Putamen (tissue), 1 donor: Measurements from ENCODE around the gene HJV.

Source experiments
- DNase-seq: peaks from one replicate; pipeline ENCODE4 v3.0.0-alpha.2; 2016; ENCODE audit warnings: low spot score

Gene HJV

DNA sequence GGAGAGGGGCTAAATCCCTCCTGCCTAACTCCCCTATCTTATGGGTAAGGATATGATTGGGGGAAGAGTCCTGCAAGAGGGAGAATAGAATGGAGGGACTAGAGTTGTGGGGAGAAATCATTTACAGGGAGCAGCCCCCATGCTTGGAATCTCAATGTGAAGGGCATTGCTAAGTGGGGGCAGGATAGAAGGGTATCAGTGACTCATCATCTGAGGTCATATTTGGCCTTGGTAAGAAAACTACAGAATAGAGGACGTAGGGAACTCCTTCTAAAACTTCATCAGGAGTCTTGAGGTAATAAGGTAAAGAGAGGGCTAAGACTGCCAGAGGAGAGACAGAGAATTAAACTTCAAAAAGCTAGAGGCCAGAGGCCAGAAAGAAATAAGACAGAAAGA is 487 bp downstream of the HJV start:
- DNase-seq: no peak

DNA sequence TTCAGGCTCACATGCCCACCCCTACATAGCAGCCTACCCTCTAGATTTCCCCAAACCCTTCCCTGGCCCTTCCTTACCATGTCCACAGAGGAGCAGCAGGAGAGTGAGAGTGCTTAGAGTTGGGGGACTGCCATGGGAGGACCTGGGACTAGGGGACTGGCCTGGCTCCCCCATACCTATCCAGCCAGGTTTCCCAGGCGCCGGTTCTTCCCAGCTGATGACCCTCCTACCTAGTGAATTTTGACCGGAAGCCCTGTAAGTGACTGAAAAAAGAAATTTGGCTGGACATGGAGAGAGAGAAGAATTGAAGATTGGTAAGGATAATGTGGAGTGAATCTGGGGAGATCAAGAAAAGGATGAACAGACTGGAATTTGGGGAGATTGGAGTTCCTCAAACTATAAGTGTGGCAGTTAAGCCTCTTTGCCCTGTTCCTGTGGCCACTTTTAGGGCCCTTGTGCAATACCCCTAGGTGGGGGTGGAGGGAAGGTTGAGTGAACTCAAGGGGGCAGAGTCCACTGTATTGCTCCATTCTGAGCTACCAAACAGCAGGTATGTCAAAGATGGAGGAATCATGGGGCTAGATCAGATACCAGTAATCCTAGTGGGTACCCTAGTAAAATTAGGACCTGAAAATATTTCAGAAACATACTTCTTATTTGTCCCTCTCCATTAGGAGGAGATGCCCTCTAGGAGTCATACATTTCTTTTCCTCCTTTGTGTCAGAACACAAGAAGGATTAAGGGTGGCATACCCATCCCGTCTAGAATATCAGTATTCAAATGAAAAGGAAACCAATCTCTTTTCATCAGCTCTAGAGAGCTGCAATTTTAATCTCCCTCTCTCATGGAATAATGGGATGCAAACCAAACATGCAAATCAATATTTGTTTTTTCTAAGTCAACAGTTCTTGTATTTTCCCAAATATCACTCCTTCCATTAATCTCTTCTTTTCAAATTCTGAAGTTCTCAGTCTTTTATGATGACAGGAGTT is 1.2 kb downstream of the HJV start:
- DNase-seq: no peak

DNA sequence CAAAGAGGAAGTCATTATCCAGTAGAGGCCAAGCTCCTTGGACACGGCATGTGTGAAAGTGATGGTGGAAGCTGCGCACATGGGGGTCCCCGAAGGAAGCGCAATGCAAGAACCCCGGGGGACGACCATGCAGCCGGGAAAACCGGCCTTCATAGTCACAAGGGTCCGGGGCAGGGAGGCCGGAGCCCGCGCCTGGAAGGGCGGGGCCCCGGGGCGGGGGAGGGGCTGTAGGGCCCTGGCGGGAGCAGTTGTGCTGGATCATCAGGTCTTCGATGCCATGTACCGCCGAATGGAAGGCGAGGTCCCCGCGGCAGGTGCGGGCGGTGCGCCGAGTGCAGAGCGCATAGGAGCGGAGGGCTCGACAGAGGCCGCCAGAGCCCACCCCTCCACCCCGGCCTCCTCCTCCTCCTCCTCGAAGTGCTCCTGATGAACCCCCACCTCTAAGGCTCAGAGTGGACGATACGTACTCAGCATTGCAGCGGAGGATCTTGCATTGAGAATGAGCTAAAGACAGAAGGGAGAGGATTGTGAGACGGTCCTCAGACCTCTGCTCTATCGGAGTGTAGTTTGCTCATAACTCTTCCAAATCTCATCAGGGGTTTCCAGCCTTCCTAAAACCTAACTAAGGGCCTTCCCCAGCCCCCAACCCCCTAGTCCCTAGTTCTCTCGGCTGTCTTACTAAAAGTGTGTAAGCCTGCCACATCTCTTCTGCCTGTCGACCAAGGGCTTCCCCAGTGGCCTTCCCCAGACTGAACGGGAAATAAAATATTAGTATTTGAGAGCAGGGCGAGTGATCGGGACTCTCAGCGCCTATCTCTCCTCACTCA is 2.1 kb downstream of the HJV start:
- no peak for DNase-seq

DNA sequence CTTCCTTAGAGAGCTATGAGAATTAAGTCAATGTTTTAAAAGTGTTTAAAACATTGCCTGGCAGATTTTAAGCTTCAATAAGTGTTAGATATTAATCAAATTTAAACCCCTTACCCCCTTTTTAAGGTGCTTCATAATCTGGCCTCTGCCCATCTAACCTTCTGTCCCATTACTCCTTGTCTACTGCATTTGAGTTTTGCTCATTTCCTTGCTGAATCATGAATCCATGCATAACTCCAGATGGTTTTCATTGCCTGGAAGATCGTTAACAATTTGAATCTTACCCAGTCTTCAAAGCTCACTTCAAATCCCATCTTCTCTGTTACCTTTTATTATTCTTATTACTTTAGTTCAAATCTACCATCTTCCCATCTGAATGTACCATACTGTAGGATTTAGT is 4.6 kb downstream of the HJV start:
- no peak for DNase-seq

DNA sequence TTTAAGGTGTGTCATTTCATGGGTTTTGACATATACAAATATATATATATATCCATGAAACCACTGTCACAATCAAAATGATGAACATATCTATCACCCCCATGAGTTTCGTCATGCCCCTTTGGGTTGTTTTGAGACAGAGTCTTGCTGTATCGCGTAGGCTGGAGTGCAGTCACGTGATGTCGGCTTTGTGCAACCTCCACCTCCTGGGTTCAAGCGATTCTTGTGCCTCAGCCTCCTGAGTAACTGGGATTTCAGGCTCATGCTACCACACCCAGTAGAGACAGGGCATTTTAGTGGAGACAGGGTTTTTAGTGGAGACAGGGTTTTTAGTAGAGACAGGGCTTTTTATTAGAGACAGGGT is 8.0 kb downstream of the HJV start:
- DNase-seq: no peak

DNA sequence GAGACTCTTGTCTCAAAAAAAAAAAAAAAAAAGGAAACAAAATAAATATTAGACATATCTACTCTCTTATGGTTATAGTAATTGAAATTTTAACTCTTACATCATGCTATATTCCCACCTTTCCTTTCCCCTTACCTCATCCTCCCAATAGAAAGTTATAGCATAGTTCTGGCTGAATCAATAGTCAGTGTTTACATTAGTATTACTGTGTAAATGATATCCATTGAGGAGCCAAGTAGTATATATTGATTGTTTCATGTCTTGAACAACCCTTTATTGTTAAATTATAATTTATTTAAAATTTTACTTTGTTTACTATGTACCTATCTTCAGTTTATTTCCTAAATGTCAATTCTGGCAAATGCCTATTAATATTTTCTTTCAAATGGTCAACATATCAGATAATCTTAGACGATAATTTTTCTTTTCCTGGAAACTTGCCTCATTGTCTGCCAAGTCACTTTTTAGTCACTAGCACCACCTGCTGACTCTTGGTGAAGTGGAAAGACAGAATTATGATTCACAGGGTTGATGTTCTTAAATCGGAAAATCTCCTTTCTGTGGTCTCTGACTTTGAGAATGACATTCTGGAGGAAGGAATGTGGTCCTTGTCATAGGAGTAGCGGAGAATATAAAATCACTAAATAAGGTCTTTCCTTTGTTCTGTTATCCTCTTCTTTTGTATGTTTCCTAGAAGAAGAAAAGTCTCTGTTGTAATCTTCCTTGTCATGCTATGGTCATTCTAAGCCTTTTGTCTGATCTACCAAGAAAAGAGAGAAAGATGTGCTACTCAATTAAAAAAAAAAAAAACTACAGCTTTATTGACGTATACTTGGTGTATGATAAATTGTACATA is 8.6 kb downstream of the HJV start:
- no peak for DNase-seq

DNA sequence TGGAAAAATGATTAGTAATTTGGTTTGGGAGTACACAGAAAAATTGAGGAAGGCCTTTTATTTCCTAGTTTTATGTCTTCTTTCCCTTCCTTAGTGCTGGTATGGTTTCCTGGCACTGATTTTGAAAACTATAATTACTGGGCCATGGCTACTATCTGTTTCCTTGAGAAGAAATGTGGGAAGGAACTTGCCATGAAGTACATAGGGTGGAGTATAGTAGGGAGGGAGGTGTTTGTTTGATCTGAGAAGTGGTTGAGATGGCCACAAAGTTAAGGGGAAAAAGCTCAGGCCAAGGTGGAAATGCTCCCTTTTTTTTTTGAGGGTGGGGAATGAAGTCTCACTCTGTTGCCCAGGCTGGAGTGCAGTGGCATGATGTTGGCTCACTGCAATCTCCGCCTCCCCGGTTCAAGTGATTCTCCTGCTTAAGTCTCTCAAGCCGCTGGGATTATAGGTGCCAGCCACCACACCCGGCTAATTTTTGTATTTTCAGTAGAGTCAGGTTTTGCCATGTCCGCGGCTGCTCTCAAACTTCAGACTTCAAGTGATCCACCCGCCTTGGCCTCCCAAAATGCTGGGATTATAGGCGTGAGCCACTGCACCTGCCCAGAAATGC is 11.3 kb downstream of the HJV start:
- DNase-seq: no peak

DNA sequence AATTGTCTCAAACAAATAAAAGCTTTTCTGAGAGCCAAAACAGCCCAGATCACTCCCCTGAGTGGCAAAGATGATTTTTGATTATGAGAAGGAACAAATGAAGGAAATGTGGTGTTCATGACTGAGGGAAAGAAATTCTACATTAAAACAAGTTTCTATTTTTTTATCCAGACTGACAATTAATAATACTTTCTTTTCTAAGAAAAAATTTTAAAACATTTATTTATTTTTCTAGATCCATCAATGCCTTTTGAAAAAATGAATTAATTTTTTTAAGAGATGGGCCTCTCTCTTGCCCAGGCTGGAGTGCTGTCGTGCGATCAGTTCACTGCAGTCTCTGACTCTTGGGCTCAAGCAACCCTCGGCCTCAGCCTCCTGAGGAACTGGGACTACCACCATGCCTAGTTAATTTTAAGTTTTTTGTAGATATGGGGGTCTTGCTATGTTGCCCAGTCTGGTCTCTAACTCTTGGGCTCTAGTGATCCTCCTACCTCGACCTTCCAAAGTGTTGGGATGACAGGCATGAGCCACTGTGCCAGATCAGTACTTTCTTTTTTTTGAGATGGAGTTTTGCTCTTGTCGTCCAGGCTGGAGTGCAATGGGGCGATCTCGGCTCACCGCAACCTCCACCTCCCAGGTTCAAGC is 13.9 kb downstream of the HJV start:
- DNase-seq: no peak

DNA sequence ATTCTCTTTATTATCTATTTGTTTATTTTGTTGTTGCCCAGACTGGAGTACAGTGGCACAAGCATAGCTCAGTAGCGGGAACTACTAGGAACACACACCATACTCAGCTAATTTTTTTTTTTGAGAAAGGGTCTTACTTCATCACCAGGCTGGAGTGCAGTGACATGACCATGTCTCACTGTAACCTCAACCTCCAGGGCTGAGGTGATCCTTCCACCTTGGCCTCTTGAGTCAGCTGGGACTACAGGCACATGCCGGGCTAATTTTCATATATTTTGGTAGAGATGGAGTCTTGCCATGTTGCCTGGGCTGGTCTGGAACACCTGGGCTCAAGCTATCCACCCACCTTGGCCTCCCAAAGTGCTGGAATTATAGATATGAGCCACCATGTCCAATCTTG is 19.8 kb downstream of the HJV start:
- no peak for DNase-seq

DNA sequence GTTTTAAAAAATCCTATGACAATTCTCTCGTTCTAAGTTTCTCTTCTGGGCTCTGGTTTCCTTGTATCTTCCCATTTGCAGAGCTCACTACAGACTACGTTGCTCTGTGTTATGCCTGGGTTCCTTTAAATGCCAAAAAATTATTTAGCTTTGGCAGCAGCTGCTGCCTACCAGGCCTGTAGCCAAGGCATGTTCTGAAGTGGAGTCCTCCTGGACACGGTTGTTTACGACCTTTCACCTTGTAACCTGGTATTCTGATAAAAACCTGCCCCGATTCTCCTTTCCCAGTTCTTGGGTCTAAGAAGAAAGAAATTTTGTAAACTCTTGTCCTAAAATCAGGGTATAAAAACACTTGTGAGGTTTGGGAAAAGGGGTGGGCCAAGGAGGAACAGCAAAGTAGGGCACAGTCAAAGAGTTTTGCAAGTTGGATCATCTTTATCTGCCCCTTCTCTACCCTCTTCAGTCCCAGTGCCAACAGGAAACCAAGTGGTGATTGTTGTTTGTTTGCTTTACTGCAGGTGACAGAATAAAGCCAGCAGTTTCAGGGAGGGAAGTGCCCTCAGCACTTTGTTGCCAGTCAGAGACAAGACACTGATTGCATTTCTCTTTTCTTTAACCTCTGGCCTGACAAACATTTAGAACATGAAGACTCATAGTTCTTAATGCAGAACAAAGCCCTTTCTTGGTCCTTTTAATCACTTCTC is 22.1 kb downstream of the HJV start:
- DNase-seq: no peak

DNA sequence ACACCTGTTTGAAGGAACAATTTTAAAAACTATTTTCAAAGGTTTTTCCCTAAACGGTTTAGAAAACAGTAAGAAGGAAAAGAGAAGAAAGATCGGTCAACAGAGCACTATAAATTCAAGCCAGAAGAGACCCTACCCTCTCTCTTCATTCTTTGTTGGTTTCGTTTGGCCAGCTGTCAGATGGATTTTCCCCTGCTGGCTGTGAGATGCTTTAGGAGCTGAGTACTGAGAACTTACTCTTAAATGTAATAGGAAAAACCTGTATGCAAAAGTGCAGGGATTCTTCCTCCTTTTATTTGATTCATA is 23.9 kb downstream of the HJV start:
- DNase-seq: no peak

DNA sequence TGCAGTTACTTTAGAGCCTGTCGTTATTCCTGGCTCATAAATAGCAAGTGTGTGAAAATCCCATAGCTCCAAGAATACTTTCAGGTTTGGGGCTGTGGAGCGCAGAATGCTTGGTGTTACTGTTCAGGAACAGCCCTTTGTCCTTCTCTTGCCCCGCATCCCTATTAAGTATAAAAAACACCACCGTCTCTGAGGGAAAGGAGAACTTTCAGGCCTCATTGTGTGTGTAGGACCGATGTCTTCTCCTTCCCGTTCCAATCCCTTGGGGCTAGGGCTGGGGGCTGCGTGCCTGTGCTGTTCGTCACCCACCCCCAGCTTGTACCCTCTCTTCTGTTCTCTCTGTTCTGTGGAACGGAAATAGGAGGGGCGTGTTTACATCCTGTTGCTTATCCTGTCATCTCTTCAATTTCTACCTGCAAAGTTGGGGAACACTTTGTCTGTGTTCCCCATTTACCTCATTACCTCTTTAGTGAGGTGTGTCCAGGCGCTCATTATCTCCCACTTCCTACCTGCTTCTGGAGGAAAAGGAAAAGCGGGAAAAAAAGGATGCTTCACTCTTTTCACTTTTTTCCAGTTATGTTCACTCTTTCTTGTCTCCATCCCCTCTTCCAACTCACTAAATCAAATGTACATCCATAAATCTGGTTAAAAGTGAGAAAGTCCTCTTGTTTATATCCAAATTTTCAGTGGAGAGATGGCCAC is 24.4 kb downstream of the HJV start:
- DNase-seq: no peak

DNA sequence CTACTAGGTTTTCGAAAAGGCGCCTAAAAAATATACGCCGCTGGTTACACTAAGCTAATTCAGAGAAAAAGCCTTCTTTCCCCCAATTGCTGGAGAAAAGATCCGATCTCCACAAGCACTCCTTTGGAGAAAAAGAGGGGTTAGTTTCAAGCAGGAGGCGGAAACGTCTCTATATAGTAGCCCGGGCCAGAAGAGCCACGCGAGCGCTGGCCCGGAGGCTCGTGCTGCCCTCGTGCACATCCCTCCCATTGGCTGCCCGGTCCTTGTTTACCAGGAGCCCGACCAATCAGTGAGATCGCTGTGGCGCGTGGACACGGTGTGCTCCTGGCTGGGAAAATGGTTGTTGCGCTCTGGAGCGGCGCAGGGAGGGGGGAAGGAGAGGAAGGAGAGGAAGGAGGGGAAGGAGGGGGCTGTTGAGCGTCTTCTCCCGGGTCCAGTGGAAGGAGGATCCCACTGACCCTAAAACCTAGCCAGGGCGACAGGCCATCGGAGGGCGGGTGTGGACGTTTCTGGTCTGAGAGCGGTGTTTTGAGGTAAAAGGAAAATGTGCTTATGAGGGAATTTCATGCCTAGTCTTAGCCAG is 25.0 kb downstream of the HJV start, which contains the start of gene TXNIP:
Gene TXNIP (minus strand): TSS at position 147 of the 583 bp plus-strand sequence. CDS start 313 bp downstream, outside the sequence.
- DNase-seq: peak; percentile 98

DNA sequence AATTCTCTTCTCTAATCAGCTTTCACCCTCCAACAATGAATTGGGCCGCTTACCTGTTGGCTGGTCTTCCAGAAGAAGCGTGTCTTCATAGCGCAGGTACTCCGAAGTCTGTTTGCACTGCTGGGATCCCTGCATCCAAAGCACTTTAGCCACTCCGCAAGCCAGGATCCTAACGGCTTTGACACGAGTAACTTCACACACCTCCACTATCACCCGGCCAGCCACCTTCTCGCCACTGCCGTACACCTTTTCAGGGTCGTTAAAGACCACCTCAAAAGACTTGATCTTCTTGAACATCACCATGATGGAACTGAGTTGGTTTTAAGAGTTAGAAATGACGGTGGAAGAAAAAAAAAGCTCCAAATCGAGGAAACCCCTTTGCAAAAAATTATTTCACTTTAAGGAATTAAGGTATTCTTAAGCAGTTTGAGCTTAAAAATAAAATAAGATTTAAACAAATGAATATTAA is 25.5 kb downstream of the HJV start:
- DNase-seq: no peak

DNA sequence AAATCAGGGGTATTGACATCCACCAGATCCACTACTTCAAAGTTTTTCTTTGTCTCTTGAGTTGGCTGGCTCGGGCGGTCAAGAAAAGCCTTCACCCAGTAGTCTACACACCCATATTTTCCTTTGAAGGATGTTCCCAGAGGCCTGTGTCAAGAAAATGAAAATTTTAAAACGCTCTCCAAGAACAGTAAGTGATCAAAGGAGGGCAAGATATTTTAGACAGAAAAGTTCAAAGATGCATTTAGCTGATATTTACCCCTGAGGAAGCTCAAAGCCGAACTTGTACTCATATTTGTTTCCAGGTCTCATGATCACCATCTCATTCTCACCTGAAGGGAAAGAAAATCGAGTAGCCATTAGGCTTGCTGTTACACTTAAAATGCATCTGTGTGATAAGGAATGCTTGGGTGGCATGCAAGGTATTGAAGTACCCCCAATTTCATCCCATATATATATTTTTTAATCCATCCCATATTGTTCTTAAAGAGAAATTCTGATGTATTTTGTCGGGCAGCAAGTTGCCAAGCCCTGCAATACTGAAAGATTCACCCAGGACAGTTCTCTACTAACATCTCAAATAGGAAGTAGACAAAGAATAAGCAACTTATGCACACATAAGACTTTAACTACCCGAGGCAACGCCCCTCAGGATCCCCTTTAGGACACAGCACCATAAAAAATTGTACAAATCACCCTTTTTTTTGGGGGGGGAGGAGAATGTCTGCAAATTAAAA is 26.2 kb downstream of the HJV start:
- no peak for DNase-seq

DNA sequence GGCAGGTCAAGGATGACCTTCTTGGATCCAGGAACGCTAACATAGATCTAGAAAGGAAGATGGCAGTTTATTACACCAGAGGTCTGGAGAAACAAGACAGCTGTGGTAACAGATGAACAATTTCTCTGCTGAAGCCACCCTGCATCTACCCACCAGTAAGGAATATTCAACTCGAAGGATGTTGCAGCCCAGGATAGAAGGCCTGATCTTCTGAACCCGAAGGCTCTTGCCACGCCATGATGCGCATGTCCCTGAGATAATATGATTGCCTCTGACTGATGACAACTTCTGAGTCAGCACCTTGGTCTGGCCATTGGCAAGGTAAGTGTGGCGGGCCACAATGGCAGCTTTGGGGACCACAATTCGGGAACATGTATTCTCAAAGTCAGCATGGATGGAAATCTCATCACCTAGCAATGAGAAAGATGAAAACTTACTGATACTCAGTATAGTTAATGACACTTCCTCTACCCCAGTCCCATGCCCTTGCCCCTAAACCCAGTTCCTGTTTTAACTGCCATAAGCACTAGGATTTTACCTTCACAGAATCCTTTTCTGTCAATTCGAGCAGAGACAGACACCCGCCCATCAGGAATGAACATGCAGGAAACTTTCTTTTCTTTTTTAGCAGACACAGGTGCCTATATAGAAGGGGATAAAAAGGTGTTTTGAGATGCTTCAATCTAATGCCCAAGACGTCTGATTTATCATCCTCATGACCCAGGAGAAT is 27.0 kb downstream of the HJV start:
- DNase-seq: no peak

DNA sequence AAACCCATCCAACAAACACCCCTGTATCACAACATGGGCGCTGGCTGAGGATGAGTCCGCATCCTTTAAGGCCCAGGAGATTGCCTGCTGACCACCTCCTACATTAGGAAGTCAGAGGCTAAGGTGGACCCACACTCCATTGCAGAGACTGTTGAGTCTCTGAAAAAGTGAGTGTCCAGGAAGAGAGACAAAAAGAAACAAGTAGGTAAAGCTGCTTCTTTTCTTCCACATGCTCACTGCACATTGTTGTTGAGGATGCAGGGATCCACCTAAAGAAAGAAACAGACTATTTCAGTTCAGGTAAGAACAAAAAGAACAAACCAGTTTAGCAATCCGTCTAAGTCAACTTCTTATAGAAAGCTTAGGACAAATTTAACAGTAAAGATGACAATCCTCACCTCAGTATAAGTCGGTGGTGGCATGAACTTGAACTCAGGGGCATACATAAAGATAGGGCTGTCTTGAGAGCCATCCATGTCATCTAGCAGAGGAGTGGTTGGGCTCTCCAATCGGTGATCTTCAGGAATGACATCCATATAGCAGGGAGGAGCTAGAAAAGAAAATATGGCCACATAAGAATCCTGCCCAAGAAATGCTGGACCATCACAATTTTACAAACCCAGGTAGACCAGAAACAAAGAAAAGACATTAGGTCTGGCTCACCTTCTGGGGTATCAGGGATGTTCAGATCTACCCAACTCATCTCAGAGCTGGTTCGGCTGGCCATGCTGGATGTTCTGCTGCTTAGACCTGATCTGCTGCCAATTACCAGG is 27.7 kb downstream of the HJV start:
- DNase-seq: no peak
